Dermis microvascular lymphatic vessel endothelial cell (primary cell): ENCODE measurements around the gene SELENOT. TPM values are rescaled to one million over a fixed set of nuclear protein-coding genes. Genes with fewer than 3 reads are reported as not detected.
"Not testable (repeated sequence)": the region's sequence is repeated elsewhere in the genome, so short reads cannot be mapped to it uniquely, and the experiment has no call there.

Experiments
- DNase-seq, 2 donors: peaks; one replicate each; pipeline versions ENCODE4 v3.0.0 to v3.0.0-alpha.2; 2010; ENCODE audit warnings: low read depth in 2 of 2
- total RNA-seq: library from RNA; depleted of rRNA; stranded (reverse); fragments of >200 nt; gene quantifications from 2 replicates; pipeline ENCODE4 v1.2.1, GENCODE V29; 2014

SELENOT gene
- 141 and 176 TPM in 2 replicates for total RNA-seq

- DNase-seq = peak; percentile 87 to 95
Observed at GRCh38 chr3:150603153-150603979, at the start of gene SELENOT. Gene SELENOT (plus strand): TSS chr3:150603321. CDS start chr3:150603363, 42 bp downstream.

GRCh38 chr3:150555859-150556436 lies 47.2 kb upstream of the SELENOT start:
- DNase-seq = no peak

- DNase-seq = peak in 1 of 2 donors; percentile 74
Observed at GRCh38 chr3:150556792-150557191, 46.3 kb upstream of the SELENOT start.

- no peak for DNase-seq
Observed at GRCh38 chr3:150557725-150558124, 45.4 kb upstream of the SELENOT start.

GRCh38 chr3:150564243-150564642 lies 38.9 kb upstream of the SELENOT start:
- no peak for DNase-seq

GRCh38 chr3:150567328-150567727 lies 35.8 kb upstream of the SELENOT start:
- no peak for DNase-seq

GRCh38 chr3:150577855-150578254 lies 25.3 kb upstream of the SELENOT start:
- DNase-seq = peak in 1 of 2 donors; percentile 47

- no peak for DNase-seq
Observed at GRCh38 chr3:150581174-150581573, 21.9 kb upstream of the SELENOT start.

GRCh38 chr3:150582620-150583019 lies 20.5 kb upstream of the SELENOT start:
- no peak for DNase-seq

- no peak for DNase-seq
Observed at GRCh38 chr3:150583028-150583427, 20.1 kb upstream of the SELENOT start.

GRCh38 chr3:150588027-150588830 lies 14.9 kb upstream of the SELENOT start:
- no peak for DNase-seq

GRCh38 chr3:150589759-150590158 lies 13.4 kb upstream of the SELENOT start:
- no peak for DNase-seq

GRCh38 chr3:150594150-150594549 lies 9.0 kb upstream of the SELENOT start:
- no peak for DNase-seq

GRCh38 chr3:150597646-150598045 lies 5.5 kb upstream of the SELENOT start:
- DNase-seq = no peak

GRCh38 chr3:150599611-150600297 lies 3.4 kb upstream of the SELENOT start:
- peak in 1 of 2 donors; percentile 63 for DNase-seq

GRCh38 chr3:150600647-150601530 lies 2.2 kb upstream of the SELENOT start:
- not testable (repeated sequence) for DNase-seq

- no peak for DNase-seq
Observed at GRCh38 chr3:150602426-150603152, 532 bp upstream of the SELENOT start.

GRCh38 chr3:150603980-150604319 lies 829 bp downstream of the SELENOT start:
- no peak for DNase-seq

- DNase-seq = no peak
Observed at GRCh38 chr3:150605998-150606641, 3.0 kb downstream of the SELENOT start.
